HG02943 (cell line): ENCODE measurements around the gene CHST2.

ENCODE experiments used
- ATAC-seq: cut with Tn5 transposase; IDR thresholded peaks from one replicate; pipeline ENCODE4 v1.9.1; 2021; ENCODE audit warnings: mild to moderate bottlenecking, low read depth, moderate library complexity; ENCODE audit not compliant: unreplicated experiment

The CHST2 gene

GRCh38 chr3:143128227-143128955, 8.8 kb downstream of the CHST2 start:
- ATAC-seq = no peak

- no peak for ATAC-seq
Measured at GRCh38 chr3:143132246-143132980, 12.8 kb downstream of the CHST2 start.

GRCh38 chr3:143134471-143134870, 14.9 kb downstream of the CHST2 start:
- no peak for ATAC-seq

GRCh38 chr3:143135150-143135549, 15.6 kb downstream of the CHST2 start:
- no peak for ATAC-seq

GRCh38 chr3:143137435-143138036, 18.0 kb downstream of the CHST2 start:
- no peak for ATAC-seq

- ATAC-seq = no peak
Measured at GRCh38 chr3:143138953-143139352, 19.4 kb downstream of the CHST2 start.

GRCh38 chr3:143139762-143140161, 20.2 kb downstream of the CHST2 start:
- no peak for ATAC-seq

- no peak for ATAC-seq
Measured at GRCh38 chr3:143140550-143140949, 21.0 kb downstream of the CHST2 start.

GRCh38 chr3:143142354-143142753, 22.8 kb downstream of the CHST2 start:
- no peak for ATAC-seq

- ATAC-seq = no peak
Measured at GRCh38 chr3:143145906-143146305, 26.3 kb downstream of the CHST2 start.

- ATAC-seq = no peak
Measured at GRCh38 chr3:143146486-143147274, 27.1 kb downstream of the CHST2 start.

GRCh38 chr3:143147707-143148106, 28.1 kb downstream of the CHST2 start:
- no peak for ATAC-seq

GRCh38 chr3:143150071-143150470, 30.5 kb downstream of the CHST2 start:
- ATAC-seq = no peak

- ATAC-seq = no peak
Measured at GRCh38 chr3:143151004-143151731, 31.6 kb downstream of the CHST2 start.

- ATAC-seq = no peak
Measured at GRCh38 chr3:143152043-143152442, 32.5 kb downstream of the CHST2 start.

- no peak for ATAC-seq
Measured at GRCh38 chr3:143155756-143156155, 36.2 kb downstream of the CHST2 start.

- no peak for ATAC-seq
Measured at GRCh38 chr3:143158014-143158988, 38.7 kb downstream of the CHST2 start.

GRCh38 chr3:143160437-143160836, 40.9 kb downstream of the CHST2 start:
- no peak for ATAC-seq

GRCh38 chr3:143163562-143164100, 44.1 kb downstream of the CHST2 start:
- no peak for ATAC-seq
